HG03571 (cell line): ENCODE results near the gene KIF5C.
"Not testable (repeated sequence)": the region's sequence is repeated elsewhere in the genome, so short reads cannot be mapped to it uniquely, and the experiment has no call there.

Experiments
- ATAC-seq: cut with Tn5 transposase; IDR thresholded peaks from one replicate; pipeline ENCODE4 v1.9.1; 2021; ENCODE audit not compliant: unreplicated experiment

KIF5C gene

GRCh38 chr2:148874868-148875341, at the start of gene KIF5C:
TSS of gene KIF5C (plus strand) at chr2:148875227. CDS start at chr2:148875618, 391 bp downstream.
- ATAC-seq, result peak; percentile 97

GRCh38 chr2:148826791-148827190, 48.2 kb upstream of the KIF5C start:
- ATAC-seq, result no peak

GRCh38 chr2:148828941-148829340, 46.1 kb upstream of the KIF5C start:
- ATAC-seq, result no peak

- ATAC-seq, result no peak
These were observed 45.4 kb upstream of the KIF5C start for GRCh38 chr2:148829618-148830017.

- no peak for ATAC-seq
These were observed 42.4 kb upstream of the KIF5C start for GRCh38 chr2:148832637-148833036.

GRCh38 chr2:148842050-148842449, 33.0 kb upstream of the KIF5C start:
- ATAC-seq, result no peak

GRCh38 chr2:148848146-148848545, 26.9 kb upstream of the KIF5C start:
- no peak for ATAC-seq

GRCh38 chr2:148853458-148853857, 21.6 kb upstream of the KIF5C start:
- ATAC-seq, result no peak

- no peak for ATAC-seq
These were observed 15.0 kb upstream of the KIF5C start for GRCh38 chr2:148860037-148860436.

GRCh38 chr2:148861367-148861766, 13.7 kb upstream of the KIF5C start:
- no peak for ATAC-seq

- ATAC-seq, result not testable (repeated sequence)
These were observed 12.5 kb upstream of the KIF5C start for GRCh38 chr2:148862478-148862877.

- no peak for ATAC-seq
These were observed 9.5 kb upstream of the KIF5C start for GRCh38 chr2:148865512-148865911.

GRCh38 chr2:148866091-148866490, 8.9 kb upstream of the KIF5C start:
- no peak for ATAC-seq

- no peak for ATAC-seq
These were observed 7.8 kb upstream of the KIF5C start for GRCh38 chr2:148867079-148867769.

- peak; percentile 33 for ATAC-seq
These were observed 492 bp downstream of the KIF5C start for GRCh38 chr2:148875387-148876051.

GRCh38 chr2:148876202-148876594, 1.2 kb downstream of the KIF5C start:
- no peak for ATAC-seq

GRCh38 chr2:148876595-148877402, 1.8 kb downstream of the KIF5C start:
- no peak for ATAC-seq

- ATAC-seq, result no peak
These were observed 2.3 kb downstream of the KIF5C start for GRCh38 chr2:148877403-148877740.

GRCh38 chr2:148880636-148881035, 5.6 kb downstream of the KIF5C start:
- ATAC-seq, result no peak

GRCh38 chr2:148882051-148882450, 7.0 kb downstream of the KIF5C start:
- no peak for ATAC-seq

- no peak for ATAC-seq
These were observed 10.2 kb downstream of the KIF5C start for GRCh38 chr2:148885209-148885608.

- ATAC-seq, result no peak
These were observed 11.0 kb downstream of the KIF5C start for GRCh38 chr2:148885988-148886387.
